GM21576 (cell line): ENCODE measurements around the gene RGL2.
"Not testable (repeated sequence)": the region's sequence is repeated elsewhere in the genome, so short reads cannot be mapped to it uniquely, and the experiment has no call there.

ENCODE experiments used
- ATAC-seq: cut with Tn5 transposase; IDR thresholded peaks from one replicate; pipeline ENCODE4 v1.9.1; 2021; ENCODE audit warnings: mild to moderate bottlenecking, moderate library complexity; ENCODE audit not compliant: unreplicated experiment

Gene RGL2

DNA sequence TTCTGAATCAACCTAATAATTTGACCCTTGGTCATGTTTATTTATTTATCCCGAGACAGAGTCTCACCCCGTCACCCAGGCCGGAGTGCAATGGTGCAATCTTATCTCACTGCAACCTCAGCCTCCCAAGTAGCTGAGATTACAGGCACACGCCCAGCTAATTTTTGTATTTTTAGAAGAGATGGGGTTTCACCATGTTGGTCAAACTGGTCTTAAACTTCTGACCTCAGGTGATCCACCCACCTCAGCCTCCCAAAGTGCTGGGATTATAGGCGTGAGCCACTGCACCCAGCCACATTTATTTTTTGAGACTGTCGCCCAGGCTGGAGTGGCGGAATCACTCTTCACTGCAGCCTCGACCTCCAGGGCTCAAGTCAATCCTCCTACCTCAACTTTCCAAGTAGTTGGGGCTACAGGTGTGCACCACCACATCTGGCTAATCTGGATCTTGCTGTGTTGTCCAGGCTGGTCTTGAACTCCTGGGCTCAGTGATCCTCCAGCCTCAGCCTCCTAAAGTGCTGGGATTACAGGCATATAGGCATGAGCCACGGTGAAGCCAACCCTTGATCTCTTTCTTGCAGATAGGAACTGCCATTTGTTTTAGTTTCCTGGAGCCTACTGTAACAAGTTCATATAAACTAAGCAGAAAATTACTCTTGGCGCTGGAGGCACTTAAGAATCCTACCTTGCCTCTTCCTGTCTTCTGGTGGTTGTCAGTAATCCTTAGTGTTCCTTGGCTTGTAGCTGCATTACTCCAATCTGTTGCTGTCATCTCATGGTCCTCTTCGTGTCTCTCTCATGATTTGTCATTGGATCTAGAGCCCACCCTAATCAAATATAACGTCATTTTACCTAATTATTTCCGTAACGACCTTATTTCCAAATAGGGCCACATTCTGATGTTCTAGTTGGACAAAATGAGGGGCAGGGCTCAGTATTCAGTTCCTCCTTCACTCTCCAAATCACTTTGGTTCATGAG, 24.5 kb downstream of the RGL2 start:
- no peak for ATAC-seq

DNA sequence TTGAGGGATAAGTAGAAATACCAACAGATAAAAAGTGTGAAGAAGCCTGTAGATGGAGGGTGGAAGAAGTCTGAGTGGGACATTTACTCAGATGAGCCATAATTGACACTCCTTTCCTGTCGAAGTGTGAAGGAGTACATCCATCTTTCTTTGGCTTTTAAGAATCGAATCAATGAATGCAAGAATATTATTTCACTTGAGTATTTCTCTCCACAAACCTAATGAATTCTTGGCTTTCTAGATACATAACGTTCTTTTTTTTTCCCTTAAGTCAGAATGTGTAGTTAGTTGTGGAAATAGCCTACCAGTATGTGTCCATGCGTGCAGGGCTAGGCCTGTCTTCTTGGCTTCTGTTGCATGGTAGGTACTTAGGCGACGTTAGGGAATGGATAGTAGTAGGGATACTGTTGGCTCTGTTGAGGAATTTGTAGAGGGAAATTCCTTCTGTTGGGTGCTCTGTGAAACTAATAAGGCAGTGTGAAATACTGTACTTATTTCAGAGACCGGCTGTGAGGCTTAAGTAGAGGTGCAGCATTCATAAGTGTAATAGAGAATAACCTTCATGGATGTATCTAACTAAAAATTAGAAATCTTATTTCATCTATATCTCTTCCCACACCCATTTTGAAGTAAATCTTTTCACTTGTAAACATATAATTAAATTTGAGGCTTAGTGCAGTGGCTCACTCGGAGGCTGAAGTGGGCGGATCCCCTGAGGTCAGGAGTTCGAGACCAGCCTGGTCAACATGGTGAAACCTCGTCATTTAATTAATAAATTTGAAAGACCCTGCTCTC, 25.4 kb downstream of the RGL2 start:
- no peak for ATAC-seq

DNA sequence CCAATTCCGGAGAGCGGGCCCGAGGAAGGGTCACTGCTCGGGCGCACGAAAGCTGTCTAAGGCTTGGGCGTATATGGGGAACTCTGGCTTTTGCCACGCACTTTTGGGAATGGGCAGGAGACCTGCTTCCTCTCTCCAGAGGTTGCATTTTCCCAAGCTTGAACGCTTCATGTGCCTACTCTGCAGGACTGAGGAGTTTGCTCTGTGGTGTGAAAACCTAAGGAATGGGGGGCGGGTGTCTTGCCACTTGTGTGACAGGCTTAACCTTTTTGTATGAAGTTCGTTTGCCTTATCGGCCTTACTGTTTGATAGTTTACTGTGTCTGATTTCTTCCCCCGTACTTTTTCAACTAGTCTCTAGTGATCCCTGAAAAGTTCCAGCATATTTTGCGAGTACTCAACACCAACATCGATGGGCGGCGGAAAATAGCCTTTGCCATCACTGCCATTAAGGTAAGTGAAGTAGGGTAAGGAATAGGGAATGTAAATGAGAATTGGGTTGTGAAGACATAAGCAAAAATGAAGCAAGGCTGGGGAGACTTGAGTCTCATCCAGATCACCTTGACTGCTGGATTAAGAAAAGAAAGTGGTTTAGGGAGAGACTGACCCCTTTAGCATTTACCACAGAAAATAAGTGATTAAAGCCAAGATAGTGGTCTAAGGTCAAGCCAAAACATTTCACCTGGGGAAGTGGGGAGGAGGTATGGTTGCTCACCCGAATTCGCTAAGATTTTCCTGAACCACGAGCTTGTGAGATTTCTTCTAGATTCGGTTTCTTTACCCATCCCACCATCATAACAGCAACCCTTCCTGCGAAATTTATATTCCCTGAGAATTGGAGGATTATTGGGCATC, 26.2 kb downstream of the RGL2 start:
- ATAC-seq, result peak; percentile 2

DNA sequence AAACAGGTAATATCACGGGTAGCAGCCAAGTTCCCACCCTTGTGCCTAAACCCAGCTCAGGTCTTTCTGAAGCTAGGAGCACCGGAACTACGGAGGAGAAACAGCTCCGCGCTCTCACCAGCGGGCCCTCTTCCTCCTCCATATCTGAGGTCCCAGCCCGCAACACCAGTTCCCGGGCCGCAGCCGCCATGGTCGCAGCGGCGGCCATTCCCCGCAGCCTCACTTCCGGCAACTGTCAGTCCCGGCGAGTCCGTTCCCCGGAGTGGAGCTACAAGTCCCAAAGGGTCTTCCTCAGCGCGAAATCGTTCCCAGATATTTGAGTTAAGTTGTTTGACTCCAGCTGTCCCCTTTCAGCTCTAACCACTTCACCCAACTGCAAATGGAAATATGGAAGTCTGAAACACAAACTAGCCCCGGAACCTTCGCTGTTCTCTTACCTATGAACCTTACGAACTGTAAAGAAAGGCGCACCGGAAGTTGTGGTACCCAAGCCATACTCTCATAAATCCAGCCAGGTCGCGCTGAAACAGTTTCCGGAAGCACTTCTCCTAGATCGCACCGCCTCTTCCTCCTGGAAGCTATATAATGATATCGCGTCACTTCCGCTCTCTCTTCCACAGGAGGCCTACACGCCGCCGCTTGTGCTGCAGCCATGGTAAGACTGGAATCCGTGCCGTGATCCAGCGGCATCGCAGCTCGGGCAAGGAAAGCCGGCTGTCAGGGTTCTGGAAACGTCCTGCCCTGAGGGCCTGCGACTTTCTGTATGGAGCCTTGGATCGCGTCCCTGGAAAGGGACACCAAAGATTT, 27.1 kb downstream of the RGL2 start, which contains the start of the genes RPS18 and VPS52:
Gene RPS18 (plus strand): TSS at position 608 of the 807 bp plus-strand sequence. CDS start 45 bp downstream, at position 653.
Gene VPS52 (minus strand): TSS at position 409 of the 807 bp plus-strand sequence. CDS start 201 bp downstream, at position 208.
- ATAC-seq, result peak; percentile 80

DNA sequence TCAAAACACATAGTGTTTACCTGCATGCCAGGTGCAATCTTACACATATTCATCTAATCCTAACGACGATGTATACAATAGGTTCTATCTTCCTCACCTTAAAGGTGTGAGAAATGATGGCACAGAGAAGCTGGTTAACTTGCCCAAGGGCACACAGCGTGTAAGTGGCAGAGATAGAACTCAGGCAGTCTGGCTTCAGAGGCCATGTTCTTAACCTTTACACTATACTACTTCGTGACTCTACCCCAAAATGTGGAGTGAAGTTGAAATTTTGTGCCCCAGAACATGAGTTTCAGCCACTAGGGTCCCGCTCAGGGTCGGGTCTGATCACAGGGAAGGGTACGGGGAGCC, 27.6 kb downstream of the RGL2 start:
- ATAC-seq, result no peak

DNA sequence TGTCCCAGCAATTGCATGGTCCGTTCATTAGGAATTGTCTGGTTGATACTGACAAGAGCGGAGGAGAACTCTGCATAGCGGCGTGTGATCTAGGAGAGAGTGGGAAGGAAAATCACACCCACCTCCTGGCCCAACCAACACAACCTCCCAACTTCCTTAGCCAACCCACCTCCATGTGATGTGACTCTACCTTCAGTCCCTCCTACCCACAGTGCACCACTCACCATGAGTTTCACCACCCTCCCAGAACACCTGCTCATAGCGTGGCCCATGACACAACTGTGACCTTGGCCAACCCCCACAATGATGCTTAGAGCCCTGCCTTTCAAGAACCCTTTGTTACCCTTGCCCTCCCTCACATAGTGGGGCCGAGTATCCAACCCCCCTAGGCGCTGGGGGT, 34.7 kb downstream of the RGL2 start:
- ATAC-seq, result no peak

DNA sequence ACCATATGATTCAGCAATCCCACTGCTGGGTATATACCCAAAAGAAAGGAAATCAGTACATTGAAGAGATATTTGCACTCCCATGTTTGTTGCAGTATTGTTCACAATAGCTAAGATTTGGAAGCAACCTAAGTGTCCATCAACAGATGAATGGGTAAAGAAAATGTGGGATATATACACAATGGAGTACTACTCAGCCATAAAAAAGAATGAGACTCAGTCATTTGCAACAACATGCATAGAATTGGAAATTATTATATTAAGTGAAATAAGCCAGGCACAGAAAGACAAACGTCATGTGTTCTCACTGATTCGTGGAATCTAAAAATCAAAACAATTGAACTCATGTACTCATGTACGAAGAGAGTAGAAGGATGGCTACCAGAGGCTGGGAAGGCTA, 36.3 kb downstream of the RGL2 start:
- ATAC-seq, result not testable (repeated sequence)

DNA sequence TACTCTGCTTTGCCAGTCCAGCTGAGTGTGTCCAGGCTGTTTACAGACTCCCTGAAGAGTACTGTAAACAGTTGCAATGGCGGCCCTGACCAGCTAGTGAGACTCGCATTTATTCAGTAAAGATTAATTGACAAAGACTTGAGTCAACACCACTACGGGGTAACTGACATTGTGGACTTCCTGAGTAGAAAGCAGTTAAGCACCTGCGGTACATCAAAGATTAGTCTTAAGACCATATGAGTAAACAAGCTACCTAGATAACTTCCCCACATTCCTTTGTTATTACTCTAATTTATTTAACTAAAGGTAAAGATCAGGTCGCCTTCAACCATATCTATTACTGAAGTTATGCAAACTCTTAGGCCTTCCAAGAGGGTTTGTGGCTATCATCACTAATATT, 39.7 kb downstream of the RGL2 start:
- no peak for ATAC-seq

DNA sequence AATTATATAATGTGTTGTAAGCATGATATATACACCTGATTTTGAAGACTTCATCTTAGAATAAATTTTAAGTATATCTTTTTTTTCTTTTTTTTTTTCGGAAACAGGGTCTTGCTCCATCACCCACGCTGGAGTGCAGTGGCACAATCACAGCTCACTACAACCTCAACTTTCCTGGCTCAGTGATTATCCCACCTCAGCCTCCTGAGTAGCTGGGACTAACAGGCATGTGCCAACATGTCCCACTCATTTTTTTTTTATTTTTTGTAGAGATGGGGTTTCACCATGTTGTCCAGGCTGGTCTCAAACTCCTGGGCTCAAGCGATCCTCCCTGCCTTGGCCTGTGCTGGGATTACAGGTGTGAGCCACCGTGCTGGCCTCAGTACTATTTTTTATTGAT, 44.2 kb downstream of the RGL2 start:
- ATAC-seq, result no peak

DNA sequence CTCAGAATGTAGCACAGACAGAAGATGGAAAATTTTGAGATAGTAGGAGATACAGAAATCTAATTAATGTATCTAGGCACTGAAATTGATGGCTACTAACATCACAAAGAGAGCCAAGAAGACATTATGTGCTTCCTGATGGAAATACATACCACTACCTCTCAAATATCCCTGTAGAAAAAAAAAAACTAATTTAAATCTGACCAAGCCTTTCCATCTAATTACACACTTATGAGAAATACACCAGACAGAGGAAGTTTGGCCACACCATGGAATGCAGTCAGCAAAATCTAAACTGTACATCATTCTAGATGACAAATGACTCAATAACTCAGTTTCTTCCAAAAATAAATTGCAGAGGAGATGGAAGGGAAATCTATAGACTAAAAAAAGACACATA, 46.0 kb downstream of the RGL2 start:
- ATAC-seq, result no peak

DNA sequence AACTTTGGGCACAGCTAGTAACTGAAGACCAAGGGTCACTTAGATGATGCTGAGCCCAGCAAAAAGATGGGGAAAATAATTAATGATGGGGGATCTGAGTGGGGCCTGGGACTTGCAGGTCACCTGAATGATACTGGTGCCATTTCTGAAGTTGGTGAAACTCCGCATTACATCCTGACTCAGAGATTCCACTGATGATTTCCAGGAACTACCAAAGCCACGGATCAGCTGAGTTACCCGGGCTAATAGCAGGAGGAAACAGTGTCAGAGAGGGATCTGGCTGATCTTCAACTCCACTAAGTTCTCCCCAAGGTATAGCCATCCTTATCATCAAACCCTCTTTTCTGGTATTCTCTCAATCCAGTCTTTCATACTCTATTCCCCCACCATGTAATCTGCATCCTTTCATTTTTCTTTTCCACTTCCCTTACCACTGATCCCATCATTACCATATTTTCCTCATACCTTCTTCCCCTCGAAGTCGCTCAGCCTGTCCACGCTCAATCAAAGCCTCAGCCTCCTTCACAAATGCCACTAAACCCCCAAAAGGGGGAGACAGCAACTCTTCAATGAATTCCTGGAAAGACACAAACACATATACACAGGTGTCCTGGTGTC, 47.2 kb downstream of the RGL2 start:
- ATAC-seq, result no peak

DNA sequence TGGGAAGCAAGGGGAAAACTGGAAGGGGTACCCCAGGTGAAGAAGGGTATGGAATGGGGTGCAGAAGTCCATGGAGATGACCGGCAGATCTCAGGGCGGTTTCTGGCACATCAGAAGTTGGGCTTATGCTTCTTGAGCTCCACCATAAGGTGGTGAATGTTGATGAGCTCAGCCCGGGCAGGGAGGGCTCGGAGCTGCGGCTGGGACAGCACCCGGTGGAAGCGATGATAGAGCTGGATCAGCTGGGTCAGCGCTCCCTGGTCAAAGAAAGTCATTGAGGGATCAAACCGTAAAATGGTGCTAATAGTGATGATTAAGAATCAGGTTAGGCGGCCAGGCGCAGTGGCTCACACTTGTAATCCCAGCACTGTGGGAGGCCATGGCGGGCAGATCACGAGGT, 48.0 kb downstream of the RGL2 start:
- ATAC-seq, result no peak

DNA sequence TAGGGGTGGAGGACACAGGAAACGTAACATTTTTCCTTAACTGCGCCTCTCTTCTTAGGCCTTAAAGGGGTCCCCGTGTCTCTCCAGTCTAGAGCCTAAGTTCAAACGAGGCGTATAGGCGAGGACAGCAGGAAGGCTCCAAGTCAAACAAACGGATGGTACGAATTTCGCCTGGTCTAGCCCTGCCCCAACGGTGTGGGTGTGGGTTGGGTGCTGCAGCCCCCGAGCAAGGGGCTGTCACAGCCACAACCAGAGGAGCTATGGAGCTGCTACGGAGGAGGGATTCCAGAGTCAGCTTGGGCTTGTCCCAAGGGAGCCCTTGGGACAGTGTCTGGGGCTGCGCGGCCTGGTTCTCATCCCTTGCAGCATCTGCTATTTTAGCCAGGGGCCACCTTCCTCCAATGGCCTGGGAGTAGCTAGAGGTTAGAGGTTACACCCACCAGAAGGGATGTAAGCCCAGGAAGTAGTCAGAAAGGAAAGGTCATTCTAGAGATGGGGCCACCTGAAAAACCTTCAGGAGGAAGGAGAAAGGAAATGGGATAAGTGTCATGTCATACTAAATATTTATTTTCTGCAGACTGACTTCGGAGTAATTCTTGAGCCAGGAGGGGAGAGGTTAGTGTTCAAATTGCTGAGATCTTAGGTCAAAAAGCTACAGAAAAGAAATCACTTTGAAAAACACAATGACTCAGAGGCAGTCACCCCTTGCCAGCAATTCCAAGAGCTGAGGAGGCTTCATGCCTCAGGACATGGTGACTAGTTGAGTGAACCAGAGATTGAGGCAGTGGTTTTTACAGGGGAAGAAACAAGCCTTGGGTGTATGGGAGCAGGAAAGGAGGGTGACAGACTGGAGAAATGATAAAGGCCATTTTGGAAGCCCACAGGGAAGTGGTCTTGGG, 48.8 kb downstream of the RGL2 start:
- ATAC-seq, result no peak

DNA sequence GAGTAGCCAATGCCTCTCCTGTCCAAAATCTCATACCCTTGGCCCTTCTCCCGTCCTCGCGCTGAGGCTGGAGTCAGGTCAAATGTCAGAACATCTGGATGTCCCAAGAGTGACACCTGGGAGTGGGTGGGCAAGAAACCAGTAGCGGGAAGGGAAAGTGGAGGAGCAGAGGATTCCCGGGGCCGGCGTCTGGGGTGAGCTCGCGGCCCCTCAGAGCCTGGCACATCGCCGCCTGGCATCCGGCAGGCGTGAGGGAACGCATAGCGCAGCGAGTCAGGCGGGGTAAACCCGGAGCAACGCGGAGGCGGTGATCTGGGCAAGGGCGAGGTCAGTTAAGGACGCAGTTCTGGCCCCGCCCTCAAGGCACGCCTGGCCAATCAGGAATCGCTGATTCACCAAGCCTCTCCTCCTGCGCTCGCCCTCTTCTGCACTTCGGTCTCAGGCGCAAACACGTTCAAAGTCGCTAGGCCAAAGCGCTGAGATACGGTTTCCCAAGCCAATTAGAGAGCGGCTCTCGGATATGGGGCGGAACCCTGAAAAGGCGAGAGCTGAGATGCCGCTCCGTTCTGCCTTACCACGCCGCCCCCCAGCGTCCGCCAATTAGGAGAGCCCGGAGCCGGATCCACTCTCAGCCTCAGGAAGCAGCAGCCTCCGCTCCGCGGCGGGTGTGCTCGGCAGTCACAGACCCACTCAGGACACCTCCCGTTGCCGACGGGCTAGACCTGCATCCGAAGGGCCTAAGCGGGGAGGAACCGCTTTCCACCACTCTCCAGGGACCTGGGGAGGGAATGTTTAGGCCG, 49.6 kb downstream of the RGL2 start:
- ATAC-seq, result peak; percentile 86

DNA sequence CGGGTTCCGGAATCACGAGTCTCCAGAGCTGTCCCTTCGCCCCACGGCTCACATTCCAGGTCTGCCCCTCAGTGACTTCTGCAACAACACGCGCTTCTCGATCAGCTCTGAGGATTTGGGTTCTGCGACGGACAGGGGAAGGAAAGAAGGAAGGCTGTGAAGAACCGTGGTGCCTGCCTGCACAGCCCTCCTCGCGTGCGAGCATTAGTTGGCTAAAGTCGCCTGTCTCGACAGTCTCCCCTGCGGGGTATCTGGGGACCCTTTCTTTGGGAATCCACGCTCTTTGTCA, 50.2 kb downstream of the RGL2 start:
- ATAC-seq, result no peak

DNA sequence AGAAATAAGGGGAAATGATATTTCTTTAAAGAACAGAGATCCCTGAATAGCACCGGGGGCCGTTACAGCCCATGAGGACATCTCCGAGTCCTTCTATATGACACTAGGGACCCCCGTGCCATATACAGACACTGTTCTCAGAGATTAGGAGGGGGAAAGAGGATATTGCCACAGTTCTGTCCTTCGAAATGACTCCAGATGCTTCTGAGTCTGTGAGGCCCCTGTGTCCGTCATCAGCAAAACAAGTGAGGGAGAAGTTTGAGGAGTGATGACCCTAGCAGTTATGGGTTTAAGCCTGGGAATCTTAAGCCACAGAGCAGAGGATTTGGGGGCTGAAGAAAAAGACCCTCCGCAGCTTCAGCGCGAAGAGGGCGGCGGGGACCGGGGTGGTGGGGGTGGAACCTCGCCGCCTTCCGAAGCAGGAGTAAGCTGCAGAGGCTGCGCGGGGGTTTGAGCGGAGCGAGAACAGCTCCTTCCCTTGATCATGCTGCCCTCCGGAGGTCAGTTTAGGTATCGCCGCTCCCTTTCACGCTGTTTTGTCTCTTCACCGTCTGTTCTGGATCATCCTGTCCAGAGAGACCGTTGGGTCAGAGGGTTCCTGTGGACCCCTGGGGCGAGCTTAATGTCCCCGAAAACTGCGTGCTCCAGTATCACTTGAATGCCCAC, 50.6 kb downstream of the RGL2 start:
- peak; percentile 35 for ATAC-seq

DNA sequence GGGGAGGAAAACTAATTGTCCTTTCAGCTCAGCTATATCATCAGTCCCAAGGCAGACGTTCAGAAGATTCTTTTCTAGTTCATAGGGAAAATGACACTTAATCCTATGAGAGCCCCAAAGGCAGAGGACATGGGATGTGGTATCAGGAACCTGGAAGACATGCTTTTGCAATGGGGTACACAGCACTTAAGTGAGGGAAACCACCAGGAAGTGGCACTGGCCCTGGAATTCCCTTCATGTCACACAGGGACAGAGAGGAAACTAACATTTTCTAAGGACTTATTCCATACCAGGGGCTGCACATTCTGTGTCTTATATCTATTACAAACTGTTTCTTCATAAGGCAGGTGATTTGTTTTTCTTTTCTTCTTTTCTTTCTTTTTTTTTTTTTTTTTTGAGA, 55.3 kb downstream of the RGL2 start:
- no peak for ATAC-seq
